ENCODE data around the gene IL1A.

The IL1A gene

DNA sequence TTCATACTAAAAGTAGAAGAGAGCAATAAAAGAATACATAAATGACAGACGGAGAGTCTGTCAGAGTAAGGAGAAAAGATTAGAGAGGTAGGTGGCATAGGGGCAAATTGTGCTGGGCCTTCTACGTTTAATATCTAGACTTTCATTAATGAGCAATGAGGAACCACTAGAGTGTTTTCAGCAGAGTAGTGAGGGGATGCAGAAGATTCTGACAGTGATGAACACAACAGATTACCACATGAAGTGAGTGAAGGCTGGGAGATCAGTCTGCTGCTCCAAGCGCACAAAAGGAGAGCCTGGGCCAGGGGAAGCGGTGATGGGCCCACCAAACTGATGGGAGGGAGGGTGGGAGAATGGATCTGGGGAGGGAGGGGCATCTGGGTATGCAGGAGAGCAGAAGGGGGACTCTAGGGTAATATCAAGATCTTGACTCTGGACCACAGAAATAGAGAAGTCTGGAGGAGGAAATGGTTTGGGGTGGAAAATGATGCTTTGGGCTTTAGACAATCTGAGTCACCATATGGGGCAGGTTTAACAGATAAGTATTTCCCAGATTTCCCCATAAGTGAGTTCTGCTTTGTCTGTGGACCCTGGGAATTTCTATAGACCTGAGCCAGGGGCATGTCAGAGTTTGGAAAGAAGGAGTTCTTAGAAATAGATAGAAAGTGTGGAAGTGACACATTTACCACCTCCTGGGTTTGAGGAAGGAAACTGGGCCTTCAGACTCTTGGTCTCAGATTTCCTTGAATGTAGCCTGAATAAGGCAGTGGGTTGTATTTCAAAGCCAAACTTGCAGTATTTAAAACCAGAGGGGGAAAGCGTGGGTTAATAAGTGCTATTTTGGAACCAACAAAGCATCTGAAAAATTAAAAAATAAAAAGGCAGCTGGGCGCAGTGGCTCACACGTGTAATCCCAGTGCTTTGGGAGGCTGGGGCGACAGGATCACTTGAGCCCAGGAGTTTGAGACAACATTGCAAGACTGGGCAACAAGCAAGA is 15.0 kb upstream of the IL1A start:
- Histone ChIP-seq H3K27me3 (ENCODE audit: control insufficient read depth in 1 of 2, insufficient read depth in 2 of 2, low read length in 2 of 2) (no peaks in the 10 kb centered on the region), H3K4me3 (ENCODE audit: low read depth in 1 of 2, low read length in 2 of 2) (no peak overlapping the region), H3K36me3 (ENCODE audit: insufficient read depth, low read length) (no peaks in the 10 kb centered on the region), H3K9me3 (ENCODE audit: low read length) (no peaks in the 10 kb centered on the region), H3K9ac (ENCODE audit: low read length) (no peak overlapping the region), H3K27ac (ENCODE audit: low read depth, low read length) (no peak overlapping the region), H3K4me1 (ENCODE audit: insufficient read depth, low read length) (no peaks in the 10 kb centered on the region)

DNA sequence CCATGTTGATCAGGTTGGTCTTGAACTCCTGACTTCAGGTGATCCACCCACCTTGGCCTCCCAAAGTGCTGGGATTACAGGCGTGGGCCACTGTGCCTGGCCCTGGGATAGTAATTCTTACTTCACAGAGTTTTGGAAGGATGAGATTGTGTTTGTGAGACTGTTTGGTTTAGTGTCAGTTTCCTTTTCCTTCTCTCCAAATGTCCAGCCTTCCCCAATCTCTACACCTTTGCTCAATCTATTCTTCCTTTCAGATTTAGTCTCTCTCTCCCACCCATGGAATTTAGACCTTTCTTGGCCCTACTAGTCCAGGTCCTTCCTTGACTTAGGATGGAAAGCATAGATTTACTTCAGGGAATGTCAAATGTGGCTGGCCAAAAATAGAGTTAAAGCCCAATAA is 12.2 kb upstream of the IL1A start:
- Histone ChIP-seq H3K36me3 (ENCODE audit: insufficient read depth, low read length) (no peaks in the 10 kb centered on the region), H3K4me1 (ENCODE audit: insufficient read depth, low read length) (no peaks in the 10 kb centered on the region)

DNA sequence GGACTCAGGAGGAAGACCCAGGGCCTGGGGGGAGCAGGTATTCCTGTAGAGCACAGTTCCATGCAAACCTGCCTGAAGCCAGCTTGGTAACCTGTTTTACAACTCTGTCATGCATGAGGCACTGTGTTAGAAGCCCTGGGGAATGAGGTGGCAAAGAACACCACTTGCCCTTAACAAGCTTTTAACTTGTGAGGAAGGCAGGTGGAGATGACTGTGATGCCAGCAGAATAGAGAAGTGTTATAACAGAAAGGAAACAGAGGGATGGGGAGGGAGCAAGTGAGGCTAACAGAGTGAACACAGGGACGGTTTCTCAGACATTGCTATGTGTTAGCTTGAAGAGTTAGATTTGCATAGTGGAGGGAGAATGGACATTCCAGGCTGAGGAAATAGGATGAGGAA is 11.5 kb upstream of the IL1A start:
- no peaks in the 10 kb centered on the region for H3K4me1 ChIP-seq (ENCODE audit: insufficient read depth, low read length)
- H3K9ac ChIP-seq (ENCODE audit: low read length), result no peak overlapping the region
- no peaks in the 10 kb centered on the region for H3K9me3 ChIP-seq (ENCODE audit: low read length)
- no peaks in the 10 kb centered on the region for H3K27me3 ChIP-seq (ENCODE audit: control insufficient read depth in 1 of 2, insufficient read depth in 2 of 2, low read length in 2 of 2)
- no peak overlapping the region for H3K27ac ChIP-seq (ENCODE audit: low read depth, low read length)
- H3K4me3 ChIP-seq (ENCODE audit: low read depth in 1 of 2, low read length in 2 of 2), result no peak overlapping the region
- no peaks in the 10 kb centered on the region for H3K36me3 ChIP-seq (ENCODE audit: insufficient read depth, low read length)

More for the DNA sequence above, 12.2 kb upstream of the IL1A start:
- Histone ChIP-seq H3K9me3 (ENCODE audit: low read length) (no peaks in the 10 kb centered on the region), H3K27me3 (ENCODE audit: control insufficient read depth in 1 of 2, insufficient read depth in 2 of 2, low read length in 2 of 2) (no peaks in the 10 kb centered on the region), H3K9ac (ENCODE audit: low read length) (no peak overlapping the region), H3K4me3 (ENCODE audit: low read depth in 1 of 2, low read length in 2 of 2) (no peak overlapping the region), H3K27ac (ENCODE audit: low read depth, low read length) (no peak overlapping the region)

DNA sequence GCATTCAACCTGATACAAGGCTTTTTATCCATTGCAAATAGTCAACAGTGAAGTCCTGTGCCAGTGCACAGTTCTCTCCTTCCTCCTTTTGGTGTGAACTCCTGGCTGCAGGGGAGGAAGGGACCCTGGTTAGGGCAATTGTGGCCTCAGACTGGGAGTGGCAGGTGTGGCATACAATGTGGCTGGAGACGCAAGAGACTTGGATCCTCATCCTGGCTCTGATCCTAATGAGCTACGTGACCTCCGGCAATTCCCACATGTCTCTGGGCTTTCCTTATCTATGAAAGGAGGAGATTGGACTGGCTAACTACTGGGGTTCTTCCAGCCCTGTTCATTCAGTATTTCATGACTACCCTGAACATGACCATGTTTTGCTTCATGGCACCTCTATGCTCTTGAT is 10.5 kb upstream of the IL1A start:
- H3K27ac ChIP-seq (ENCODE audit: low read depth, low read length), result no peak overlapping the region
- no peaks in the 10 kb centered on the region for H3K36me3 ChIP-seq (ENCODE audit: insufficient read depth, low read length)
- no peaks in the 10 kb centered on the region for H3K27me3 ChIP-seq (ENCODE audit: control insufficient read depth in 1 of 2, insufficient read depth in 2 of 2, low read length in 2 of 2)
- H3K9ac ChIP-seq (ENCODE audit: low read length), result no peak overlapping the region
- H3K4me3 ChIP-seq (ENCODE audit: low read depth in 1 of 2, low read length in 2 of 2), result no peak overlapping the region
- no peaks in the 10 kb centered on the region for H3K4me1 ChIP-seq (ENCODE audit: insufficient read depth, low read length)
- H3K9me3 ChIP-seq (ENCODE audit: low read length), result no peaks in the 10 kb centered on the region

DNA sequence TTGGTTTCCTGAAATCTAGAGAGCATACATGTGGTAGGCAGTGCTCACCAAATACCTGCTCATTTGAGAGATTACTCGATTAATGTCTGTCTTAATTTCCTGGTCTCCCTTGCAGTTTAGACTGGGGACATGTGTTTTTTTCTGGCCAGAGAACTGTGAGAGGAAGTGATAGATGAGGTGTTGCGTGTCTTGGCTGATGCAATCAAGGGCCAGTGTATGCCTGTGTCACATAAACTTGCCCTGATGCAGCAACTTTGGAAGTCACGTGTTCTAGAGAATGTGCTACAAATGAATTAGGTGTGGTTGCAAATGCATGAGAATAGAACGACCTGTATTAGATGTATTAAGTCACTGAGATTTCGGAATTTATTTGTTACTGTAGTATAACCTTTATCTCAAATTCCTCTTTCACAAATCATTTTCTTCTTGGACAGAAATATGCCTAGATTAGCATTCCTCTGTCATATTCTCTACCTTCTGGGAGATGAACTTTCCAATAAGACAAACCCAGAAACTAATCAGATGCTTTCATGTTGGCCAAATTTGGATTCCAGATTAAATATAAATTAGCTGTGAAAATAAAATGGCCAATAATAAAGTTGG is 9.9 kb upstream of the IL1A start:
- no peak overlapping the region for H3K4me3 ChIP-seq (ENCODE audit: low read depth in 1 of 2, low read length in 2 of 2)
- H3K9ac ChIP-seq (ENCODE audit: low read length), result no peak overlapping the region
- no peak overlapping the region for H3K27ac ChIP-seq (ENCODE audit: low read depth, low read length)
- no peaks in the 10 kb centered on the region for H3K36me3 ChIP-seq (ENCODE audit: insufficient read depth, low read length)
- H3K27me3 ChIP-seq (ENCODE audit: control insufficient read depth in 1 of 2, insufficient read depth in 2 of 2, low read length in 2 of 2), result no peaks in the 10 kb centered on the region
- no peaks in the 10 kb centered on the region for H3K9me3 ChIP-seq (ENCODE audit: low read length)
- no peaks in the 10 kb centered on the region for H3K4me1 ChIP-seq (ENCODE audit: insufficient read depth, low read length)

DNA sequence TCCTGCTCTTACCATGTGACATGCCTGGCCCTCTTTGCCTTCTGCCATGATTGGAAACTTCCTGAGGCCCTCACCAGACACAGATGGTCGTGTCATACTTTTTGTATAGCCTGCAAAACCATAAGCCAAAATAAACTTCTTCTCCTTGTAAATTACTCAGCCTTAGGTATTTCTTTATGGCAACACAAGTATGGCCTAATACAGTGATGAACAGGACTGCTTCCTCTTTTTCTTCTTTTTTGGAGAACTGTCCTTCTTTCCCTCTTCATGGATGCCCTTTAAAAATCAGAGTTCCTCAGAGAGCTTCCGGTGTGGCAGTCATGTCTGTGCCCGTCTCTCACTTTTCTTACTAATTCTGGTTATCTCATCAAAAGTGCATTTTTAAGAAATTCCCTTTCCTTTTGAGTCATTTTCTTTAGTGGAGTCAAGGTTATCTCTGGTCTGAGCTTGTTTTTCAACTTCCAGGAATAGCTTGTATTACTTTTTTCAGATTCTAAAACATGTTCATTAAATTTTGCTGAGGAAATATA is 9.2 kb upstream of the IL1A start:
- no peaks in the 10 kb centered on the region for H3K36me3 ChIP-seq (ENCODE audit: insufficient read depth, low read length)
- no peaks in the 10 kb centered on the region for H3K9me3 ChIP-seq (ENCODE audit: low read length)
- no peaks in the 10 kb centered on the region for H3K27me3 ChIP-seq (ENCODE audit: control insufficient read depth in 1 of 2, insufficient read depth in 2 of 2, low read length in 2 of 2)
- no peak overlapping the region for H3K9ac ChIP-seq (ENCODE audit: low read length)
- no peaks in the 10 kb centered on the region for H3K4me1 ChIP-seq (ENCODE audit: insufficient read depth, low read length)
- H3K4me3 ChIP-seq (ENCODE audit: low read depth in 1 of 2, low read length in 2 of 2), result no peak overlapping the region
- no peak overlapping the region for H3K27ac ChIP-seq (ENCODE audit: low read depth, low read length)

DNA sequence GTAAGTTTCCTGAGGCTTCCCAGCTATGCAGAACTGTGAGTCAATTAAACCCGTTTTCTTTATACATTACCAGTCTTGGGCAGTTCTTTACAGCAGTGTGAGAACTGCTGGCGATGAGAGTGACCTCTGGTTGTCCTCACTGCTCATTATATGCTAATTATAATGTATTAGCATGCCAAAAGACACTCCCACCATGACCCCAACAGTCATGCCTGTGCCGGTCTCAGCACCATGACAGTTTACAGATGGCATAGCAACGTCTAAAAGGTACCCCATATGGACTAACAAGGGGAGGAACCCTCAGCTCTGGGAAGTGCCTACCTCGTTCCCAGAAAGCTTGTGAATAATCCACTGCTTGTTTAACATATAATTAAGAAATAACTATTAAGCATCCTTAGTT is 8.1 kb upstream of the IL1A start:
- Histone ChIP-seq H3K4me1 (ENCODE audit: insufficient read depth, low read length) (no peaks in the 10 kb centered on the region), H3K4me3 (ENCODE audit: low read depth in 1 of 2, low read length in 2 of 2) (no peak overlapping the region), H3K27me3 (ENCODE audit: control insufficient read depth in 1 of 2, insufficient read depth in 2 of 2, low read length in 2 of 2) (no peaks in the 10 kb centered on the region), H3K9ac (ENCODE audit: low read length) (no peak overlapping the region), H3K9me3 (ENCODE audit: low read length) (no peaks in the 10 kb centered on the region), H3K36me3 (ENCODE audit: insufficient read depth, low read length) (no peaks in the 10 kb centered on the region), H3K27ac (ENCODE audit: low read depth, low read length) (no peak overlapping the region)

DNA sequence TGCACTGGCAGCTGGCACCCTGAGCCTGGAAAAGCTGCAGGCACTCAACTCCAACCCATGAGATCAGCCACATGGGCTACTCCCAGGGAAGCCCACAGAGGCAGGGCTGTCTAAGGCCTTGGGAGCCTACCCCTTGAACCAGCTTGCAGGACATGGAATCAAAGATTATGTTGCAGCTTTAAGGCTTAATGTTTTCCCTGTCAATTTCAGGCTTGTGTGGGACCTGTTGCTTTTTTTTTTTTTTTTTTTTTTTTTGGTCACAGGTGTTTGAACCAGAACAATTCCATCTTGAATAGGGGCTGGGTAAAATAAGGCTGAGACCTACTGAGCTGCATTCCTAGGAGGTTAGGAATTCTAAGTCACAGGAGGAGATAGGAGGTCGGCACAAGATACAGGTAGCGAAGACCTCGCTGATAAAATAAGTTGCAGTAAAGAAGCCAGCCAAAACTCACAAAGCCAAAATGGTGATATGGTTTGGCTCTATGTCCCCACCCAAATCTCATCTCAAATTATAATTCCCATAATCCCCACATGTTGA is 7.5 kb upstream of the IL1A start:
- Histone ChIP-seq H3K4me3 (ENCODE audit: low read depth in 1 of 2, low read length in 2 of 2) (no peak overlapping the region), H3K27ac (ENCODE audit: low read depth, low read length) (no peak overlapping the region), H3K4me1 (ENCODE audit: insufficient read depth, low read length) (no peaks in the 10 kb centered on the region), H3K36me3 (ENCODE audit: insufficient read depth, low read length) (no peaks in the 10 kb centered on the region), H3K9ac (ENCODE audit: low read length) (no peak overlapping the region), H3K27me3 (ENCODE audit: control insufficient read depth in 1 of 2, insufficient read depth in 2 of 2, low read length in 2 of 2) (no peaks in the 10 kb centered on the region), H3K9me3 (ENCODE audit: low read length) (no peaks in the 10 kb centered on the region)

DNA sequence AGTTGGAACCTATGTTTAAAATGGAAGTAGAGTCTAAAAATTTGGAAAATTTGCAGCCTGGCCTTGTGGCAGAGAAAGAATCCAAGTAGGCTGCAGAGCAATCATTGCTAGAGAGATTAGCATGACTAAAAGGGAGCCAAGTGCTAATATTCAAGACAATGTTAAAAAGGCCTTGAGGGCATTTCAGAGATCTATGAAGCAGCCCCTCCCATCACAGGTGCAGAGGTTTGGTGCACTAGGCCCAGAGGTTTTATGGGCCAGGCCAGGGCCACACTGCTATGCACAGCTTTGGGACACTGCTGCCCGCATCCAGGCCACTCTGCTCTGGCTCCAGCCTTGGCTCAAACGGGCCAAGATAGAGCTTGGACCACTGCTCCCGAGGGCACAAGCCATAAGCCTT is 6.7 kb upstream of the IL1A start:
- Histone ChIP-seq H3K27ac (ENCODE audit: low read depth, low read length) (no peak overlapping the region), H3K27me3 (ENCODE audit: control insufficient read depth in 1 of 2, insufficient read depth in 2 of 2, low read length in 2 of 2) (no peaks in the 10 kb centered on the region), H3K4me3 (ENCODE audit: low read depth in 1 of 2, low read length in 2 of 2) (no peak overlapping the region)

DNA sequence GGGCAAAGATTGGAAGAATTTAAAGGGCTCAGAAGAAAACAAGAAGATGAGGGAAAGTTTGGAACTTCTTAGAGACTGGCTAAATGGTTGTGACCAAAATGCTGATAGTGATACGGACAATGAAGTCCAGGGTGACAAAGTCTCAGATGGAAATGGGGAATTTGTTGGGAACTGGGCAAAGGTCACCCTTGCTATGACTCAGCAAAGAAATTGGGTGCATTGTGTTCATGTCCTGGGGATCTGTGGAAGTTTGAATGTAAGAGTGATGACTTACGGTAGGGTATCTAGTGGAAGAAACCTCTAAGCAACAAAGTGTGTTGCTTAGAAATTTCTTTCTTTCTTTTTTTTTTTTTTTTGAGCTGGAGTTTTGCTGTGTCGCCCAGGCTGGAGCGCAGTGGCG is 6.0 kb upstream of the IL1A start:
- Histone ChIP-seq H3K36me3 (ENCODE audit: insufficient read depth, low read length) (no peaks in the 10 kb centered on the region), H3K4me3 (ENCODE audit: low read depth in 1 of 2, low read length in 2 of 2) (no peak overlapping the region), H3K4me1 (ENCODE audit: insufficient read depth, low read length) (no peaks in the 10 kb centered on the region), H3K9ac (ENCODE audit: low read length) (no peak overlapping the region), H3K9me3 (ENCODE audit: low read length) (no peaks in the 10 kb centered on the region), H3K27me3 (ENCODE audit: control insufficient read depth in 1 of 2, insufficient read depth in 2 of 2, low read length in 2 of 2) (no peaks in the 10 kb centered on the region), H3K27ac (ENCODE audit: low read depth, low read length) (no peak overlapping the region)

More for the DNA sequence above, 6.7 kb upstream of the IL1A start:
- Histone ChIP-seq H3K9me3 (ENCODE audit: low read length) (no peaks in the 10 kb centered on the region), H3K9ac (ENCODE audit: low read length) (no peak overlapping the region), H3K4me1 (ENCODE audit: insufficient read depth, low read length) (no peaks in the 10 kb centered on the region), H3K36me3 (ENCODE audit: insufficient read depth, low read length) (no peaks in the 10 kb centered on the region)

DNA sequence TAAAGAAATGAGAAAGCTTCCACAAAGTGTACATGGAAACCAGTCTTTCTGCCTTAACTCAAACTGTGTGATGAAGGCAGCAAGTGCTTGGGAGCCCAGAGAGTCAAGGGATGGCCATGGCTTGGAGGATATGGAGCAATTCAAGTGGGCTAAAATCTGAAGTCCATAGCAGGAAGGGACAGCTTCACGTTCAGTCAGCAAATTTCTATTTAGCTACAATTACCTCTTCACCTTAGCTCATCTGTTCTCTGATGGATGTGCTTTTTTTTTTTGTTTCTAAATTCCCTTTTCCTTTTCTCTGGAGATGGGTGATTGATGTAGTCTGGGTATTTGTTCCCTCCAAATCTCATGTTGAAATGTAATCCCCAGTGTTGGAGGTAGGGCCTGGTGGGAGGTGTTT is 4.9 kb upstream of the IL1A start:
- no peak overlapping the region for H3K4me3 ChIP-seq (ENCODE audit: low read depth in 1 of 2, low read length in 2 of 2)
- H3K4me1 ChIP-seq (ENCODE audit: insufficient read depth, low read length), result no peaks in the 10 kb centered on the region
- no peak overlapping the region for H3K9ac ChIP-seq (ENCODE audit: low read length)
- H3K27me3 ChIP-seq (ENCODE audit: control insufficient read depth in 1 of 2, insufficient read depth in 2 of 2, low read length in 2 of 2), result no peaks in the 10 kb centered on the region
- H3K36me3 ChIP-seq (ENCODE audit: insufficient read depth, low read length), result no peaks in the 10 kb centered on the region
- H3K27ac ChIP-seq (ENCODE audit: low read depth, low read length), result no peak overlapping the region
- no peaks in the 10 kb centered on the region for H3K9me3 ChIP-seq (ENCODE audit: low read length)
